SK-N-MC (cell line): ENCODE results near the gene MPC1.

Experiments
- EZH2 ChIP-seq: fragments of 200-600 bp; sonication (generic); IDR thresholded peaks from one replicate; pipeline ENCODE4 v1.6.1; 2017; ENCODE audit warnings: antibody characterized with exemption
- FOXP2 ChIP-seq: optimal IDR thresholded peaks from 2 replicates; pipeline ENCODE3; 2011; ENCODE audit warnings: mild to moderate bottlenecking, moderate library complexity; ENCODE audit not compliant: insufficient read depth; ENCODE audit errors: extremely low read length, control extremely low read depth
- POLR2AphosphoS5 ChIP-seq: IDR thresholded peaks from 2 replicates; pipeline ENCODE4 v1.6.1; 2012; ENCODE audit warnings: mild to moderate bottlenecking, low read depth, low read length, borderline replicate concordance

DNA sequence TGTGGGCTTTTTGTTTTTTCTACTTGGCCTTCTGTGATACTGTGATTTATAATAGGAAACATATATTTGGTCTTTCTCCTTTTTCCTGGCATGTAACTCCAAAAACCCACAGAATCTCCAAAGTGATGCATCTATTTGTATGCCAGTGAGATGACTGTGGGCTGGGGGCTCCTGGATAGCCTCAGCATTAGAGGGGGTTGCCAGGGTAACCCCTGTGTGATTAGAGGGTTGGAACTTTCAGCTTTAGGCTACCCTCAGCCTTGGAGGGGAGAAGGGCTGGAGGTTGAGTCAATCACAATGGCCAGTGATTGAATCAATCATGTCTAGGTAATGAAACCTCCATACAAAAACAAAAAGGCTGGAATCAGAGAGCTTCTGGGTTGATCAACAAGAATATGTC lies 29.8 kb downstream of the MPC1 start:
- no peak for TF ChIP-seq POLR2AphosphoS5
- TF ChIP-seq EZH2 = no peak
- TF ChIP-seq FOXP2 = no peak
